Neural crest cell (in vitro differentiated cells): Measurements from ENCODE around the gene ZNF362. TPM values are rescaled to one million over a fixed set of nuclear protein-coding genes. Genes with fewer than 3 reads are reported as not detected.
A peak's percentile ranks its signal among the peaks of the same experiment; 100 is the strongest.

Experiments used
- DNase-seq: peaks from one replicate; pipeline ENCODE4 v3.0.0; 2021; ENCODE audit warnings: low read depth, mixed read lengths, low spot score
- H3K27ac Mint-ChIP-seq: one replicate; pipeline ENCODE4 v1.8.0; 2021; ENCODE audit warnings: mild to moderate bottlenecking, mixed read lengths; ENCODE audit not compliant: unreplicated experiment
- H3K27me3 Mint-ChIP-seq: 2 replicates; pipeline ENCODE4 v1.8.0; 2021; ENCODE audit warnings: low read depth, mild to moderate bottlenecking, mixed read lengths
- H3K36me3 Mint-ChIP-seq: 2 replicates; pipeline ENCODE4 v1.8.0; 2021; ENCODE audit warnings: low read depth, mild to moderate bottlenecking, mixed read lengths
- H3K4me1 Mint-ChIP-seq: 2 replicates; pipeline ENCODE4 v1.8.0; 2021; ENCODE audit warnings: mixed read lengths
- H3K4me3 Mint-ChIP-seq: one replicate; pipeline ENCODE4 v1.8.0; 2021; ENCODE audit warnings: mild to moderate bottlenecking, mixed read lengths
- H3K9me3 Mint-ChIP-seq: 2 replicates; pipeline ENCODE4 v1.8.0; 2021; ENCODE audit warnings: mixed read lengths
- long read RNA-seq: library from polyadenylated mRNA; unstranded; transcript quantifications from one replicate; pipeline ENCODE4 v2.0.0, GENCODE V29; 2020
- total RNA-seq: library from RNA; stranded (reverse); gene quantifications from 2 replicates; pipeline ENCODE4 v1.2.1, GENCODE V29; 2021
- TF ChIP-seq, protein P1 (sequence below): fragments of 200-600 bp; sonication (generic); conservative IDR thresholded peaks from 2 replicates; pipeline ENCODE4 v1.5.0; 2021; ENCODE audit warnings: antibody characterized with exemption, mild to moderate bottlenecking

ZNF362 gene, protein sequence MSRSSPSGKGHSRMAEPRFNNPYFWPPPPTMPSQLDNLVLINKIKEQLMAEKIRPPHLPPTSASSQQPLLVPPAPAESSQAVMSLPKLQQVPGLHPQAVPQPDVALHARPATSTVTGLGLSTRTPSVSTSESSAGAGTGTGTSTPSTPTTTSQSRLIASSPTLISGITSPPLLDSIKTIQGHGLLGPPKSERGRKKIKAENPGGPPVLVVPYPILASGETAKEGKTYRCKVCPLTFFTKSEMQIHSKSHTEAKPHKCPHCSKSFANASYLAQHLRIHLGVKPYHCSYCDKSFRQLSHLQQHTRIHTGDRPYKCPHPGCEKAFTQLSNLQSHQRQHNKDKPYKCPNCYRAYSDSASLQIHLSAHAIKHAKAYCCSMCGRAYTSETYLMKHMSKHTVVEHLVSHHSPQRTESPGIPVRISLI
- total RNA-seq = 56.3 and 59.3 TPM in 2 replicates
- long read RNA-seq, partial matches to known transcripts = 0 of 1 reads
- long read RNA-seq, other reads (novel, unspliced or antisense) = 1 of 1 reads

GRCh38 chr1:33256471-33257206, at the start of gene ZNF362:
TSS of gene ZNF362 (plus strand) at chr1:33256492. CDS start at chr1:33270575, 14,083 bp downstream.
- H3K36me3 Mint-ChIP-seq = no peaks in the 10 kb centered on the region
- H3K9me3 Mint-ChIP-seq = peaks cover 1% of the 10 kb centered on the region
- H3K27me3 Mint-ChIP-seq = no peaks in the 10 kb centered on the region
- peak within 1 kb of the TSS; percentile 99 for H3K4me3 Mint-ChIP-seq
- peaks cover 42% of the 10 kb centered on the region for H3K4me1 Mint-ChIP-seq
- H3K27ac Mint-ChIP-seq = peak within 1 kb of the TSS; percentile 99
- TF ChIP-seq, protein P1, sequence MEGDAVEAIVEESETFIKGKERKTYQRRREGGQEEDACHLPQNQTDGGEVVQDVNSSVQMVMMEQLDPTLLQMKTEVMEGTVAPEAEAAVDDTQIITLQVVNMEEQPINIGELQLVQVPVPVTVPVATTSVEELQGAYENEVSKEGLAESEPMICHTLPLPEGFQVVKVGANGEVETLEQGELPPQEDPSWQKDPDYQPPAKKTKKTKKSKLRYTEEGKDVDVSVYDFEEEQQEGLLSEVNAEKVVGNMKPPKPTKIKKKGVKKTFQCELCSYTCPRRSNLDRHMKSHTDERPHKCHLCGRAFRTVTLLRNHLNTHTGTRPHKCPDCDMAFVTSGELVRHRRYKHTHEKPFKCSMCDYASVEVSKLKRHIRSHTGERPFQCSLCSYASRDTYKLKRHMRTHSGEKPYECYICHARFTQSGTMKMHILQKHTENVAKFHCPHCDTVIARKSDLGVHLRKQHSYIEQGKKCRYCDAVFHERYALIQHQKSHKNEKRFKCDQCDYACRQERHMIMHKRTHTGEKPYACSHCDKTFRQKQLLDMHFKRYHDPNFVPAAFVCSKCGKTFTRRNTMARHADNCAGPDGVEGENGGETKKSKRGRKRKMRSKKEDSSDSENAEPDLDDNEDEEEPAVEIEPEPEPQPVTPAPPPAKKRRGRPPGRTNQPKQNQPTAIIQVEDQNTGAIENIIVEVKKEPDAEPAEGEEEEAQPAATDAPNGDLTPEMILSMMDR = no peak
- peak; percentile 54 for DNase-seq

DNA sequence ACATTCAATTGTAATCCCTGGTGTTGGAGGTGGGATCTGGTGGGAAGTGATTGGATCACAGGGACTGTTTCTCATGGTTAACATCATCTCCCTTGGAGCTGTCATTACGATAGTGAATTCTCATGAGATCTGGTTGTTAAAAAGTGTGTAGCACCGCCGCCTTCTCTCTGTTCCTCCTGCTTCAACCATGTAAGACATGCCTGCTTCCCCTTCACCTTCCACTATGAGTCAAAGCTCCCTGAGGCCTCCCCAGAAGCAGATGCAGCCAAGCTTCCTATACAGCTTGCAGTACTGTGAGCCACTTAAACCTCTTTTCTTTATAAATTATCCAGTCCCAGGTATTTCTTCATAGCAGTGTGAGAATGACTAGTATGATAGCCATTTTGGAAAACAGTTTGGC, 44.3 kb upstream of the ZNF362 start:
- Mint-ChIP-seq H3K4me3 (no peak overlapping the region), H3K36me3 (no peaks in the 10 kb centered on the region), H3K27me3 (peaks cover 5% of the 10 kb centered on the region), H3K4me1 (no peaks in the 10 kb centered on the region), H3K27ac (no peak overlapping the region), H3K9me3 (no peaks in the 10 kb centered on the region)
- DNase-seq = no peak
- TF ChIP-seq, protein P1 = no peak

DNA sequence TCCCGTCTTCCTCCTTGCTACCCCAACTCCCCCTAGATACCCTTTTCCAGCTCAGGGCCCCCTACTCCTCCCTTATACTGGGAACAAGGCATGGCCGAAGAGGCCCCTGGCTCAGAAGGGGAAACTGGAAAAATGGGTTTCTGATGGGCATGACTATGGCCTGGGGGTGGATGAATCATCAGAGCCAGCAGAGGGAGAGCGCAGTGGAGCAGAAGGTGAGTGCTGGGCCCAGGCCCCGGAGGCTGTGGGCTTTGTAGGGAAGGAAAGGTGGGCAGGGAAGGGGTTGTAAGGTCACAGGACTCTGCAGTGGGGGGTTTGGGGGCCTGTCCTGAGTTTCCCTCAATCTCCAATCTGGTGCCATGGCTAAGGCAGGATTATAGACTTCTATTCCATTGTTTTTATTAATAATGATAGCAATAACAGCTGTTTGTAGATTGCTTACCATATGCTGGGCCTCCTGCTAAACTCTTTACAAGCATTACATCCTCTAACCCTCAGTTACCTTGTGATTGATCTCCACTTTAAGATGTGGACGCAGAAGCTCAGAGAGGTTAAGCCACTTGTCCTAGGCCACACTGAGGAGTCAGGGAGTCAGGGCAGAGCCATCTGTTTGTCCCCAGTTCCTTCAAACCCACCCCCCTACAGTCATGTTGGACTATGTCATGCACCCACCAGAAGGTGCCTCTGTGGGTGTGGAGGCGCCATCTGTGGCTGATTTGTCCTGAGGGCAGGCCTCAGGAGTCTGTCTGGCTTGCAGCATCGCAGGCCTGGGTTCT, 36.2 kb upstream of the ZNF362 start:
- H3K4me1 Mint-ChIP-seq = peaks cover 12% of the 10 kb centered on the region
- no peaks in the 10 kb centered on the region for H3K27me3 Mint-ChIP-seq
- peaks cover 9% of the 10 kb centered on the region for H3K9me3 Mint-ChIP-seq
- no peak for DNase-seq
- TF ChIP-seq, protein P1 = no peak
- peak overlapping the region; percentile 47 for H3K27ac Mint-ChIP-seq
- H3K36me3 Mint-ChIP-seq = no peaks in the 10 kb centered on the region
- no peak overlapping the region for H3K4me3 Mint-ChIP-seq

- Mint-ChIP-seq H3K4me1 (peaks cover 12% of the 10 kb centered on the region), H3K9me3 (peaks cover 10% of the 10 kb centered on the region), H3K27me3 (no peaks in the 10 kb centered on the region), H3K27ac (no peak overlapping the region), H3K36me3 (no peaks in the 10 kb centered on the region), H3K4me3 (no peak overlapping the region)
- DNase-seq = no peak
- TF ChIP-seq, protein P1 = no peak
These were observed 35.5 kb upstream of the ZNF362 start for GRCh38 chr1:33220676-33221384.

GRCh38 chr1:33221385-33221758, 34.9 kb upstream of the ZNF362 start:
- Mint-ChIP-seq H3K9me3 (peaks cover 10% of the 10 kb centered on the region), H3K27me3 (no peaks in the 10 kb centered on the region), H3K4me1 (peaks cover 12% of the 10 kb centered on the region), H3K36me3 (no peaks in the 10 kb centered on the region), H3K4me3 (no peak overlapping the region), H3K27ac (no peak overlapping the region)
- DNase-seq = no peak
- TF ChIP-seq, protein P1 = no peak
